HG03342 (cell line): ENCODE results near the gene ZNF516.

Source experiments
- ATAC-seq: cut with Tn5 transposase; IDR thresholded peaks from one replicate; pipeline ENCODE4 v1.9.1; 2021; ENCODE audit warnings: mild to moderate bottlenecking, moderate library complexity; ENCODE audit not compliant: unreplicated experiment

ZNF516 gene

GRCh38 chr18:76491776-76492668, 3.0 kb downstream of the ZNF516 start:
- no peak for ATAC-seq

GRCh38 chr18:76491473-76491775, 3.6 kb downstream of the ZNF516 start:
- no peak for ATAC-seq

- ATAC-seq: no peak
These were observed 4.2 kb downstream of the ZNF516 start for GRCh38 chr18:76490670-76491472.

- no peak for ATAC-seq
These were observed 5.0 kb downstream of the ZNF516 start for GRCh38 chr18:76490033-76490432.

- ATAC-seq: no peak
These were observed 6.0 kb downstream of the ZNF516 start for GRCh38 chr18:76489081-76489480.

- no peak for ATAC-seq
These were observed 6.9 kb downstream of the ZNF516 start for GRCh38 chr18:76488190-76488589.

- ATAC-seq: no peak
These were observed 7.3 kb downstream of the ZNF516 start for GRCh38 chr18:76487782-76488181.

GRCh38 chr18:76487070-76487469, 8.0 kb downstream of the ZNF516 start:
- no peak for ATAC-seq

GRCh38 chr18:76486574-76486973, 8.5 kb downstream of the ZNF516 start:
- no peak for ATAC-seq

- ATAC-seq: no peak
These were observed 9.0 kb downstream of the ZNF516 start for GRCh38 chr18:76486038-76486437.

GRCh38 chr18:76484749-76485387, 10.2 kb downstream of the ZNF516 start:
- ATAC-seq: peak; percentile 60

- no peak for ATAC-seq
These were observed 11.3 kb downstream of the ZNF516 start for GRCh38 chr18:76483780-76484179.

GRCh38 chr18:76482971-76483691, 11.9 kb downstream of the ZNF516 start:
- ATAC-seq: no peak

- no peak for ATAC-seq
These were observed 12.8 kb downstream of the ZNF516 start for GRCh38 chr18:76482267-76482666.

GRCh38 chr18:76480913-76481312, 14.1 kb downstream of the ZNF516 start:
- no peak for ATAC-seq

GRCh38 chr18:76479351-76480238, 15.4 kb downstream of the ZNF516 start:
- ATAC-seq: no peak

GRCh38 chr18:76476665-76477561, 18.1 kb downstream of the ZNF516 start:
- peak; percentile 65 for ATAC-seq

GRCh38 chr18:76475450-76476194, 19.4 kb downstream of the ZNF516 start:
- no peak for ATAC-seq
